ENCODE data around the gene SMARCC2.

The SMARCC2 gene

GRCh38 chr12:56146492-56147460 lies 42.5 kb downstream of the SMARCC2 start:
- DNase-seq: no peak

- DNase-seq: no peak
Measured at GRCh38 chr12:56145217-56145616, 44.1 kb downstream of the SMARCC2 start.

- no peak for DNase-seq
Measured at GRCh38 chr12:56143870-56144269, 45.4 kb downstream of the SMARCC2 start.

- no peak for DNase-seq
Measured at GRCh38 chr12:56143217-56143616, 46.1 kb downstream of the SMARCC2 start.

- DNase-seq: no peak
Measured at GRCh38 chr12:56141946-56142784, 47.1 kb downstream of the SMARCC2 start.

- no peak for DNase-seq
Measured at GRCh38 chr12:56137853-56138571, 51.3 kb downstream of the SMARCC2 start.

GRCh38 chr12:56134897-56135296 lies 54.4 kb downstream of the SMARCC2 start:
- no peak for DNase-seq

GRCh38 chr12:56130876-56131275 lies 58.4 kb downstream of the SMARCC2 start:
- DNase-seq: no peak

GRCh38 chr12:56129942-56130495 lies 59.3 kb downstream of the SMARCC2 start:
- DNase-seq: no peak

GRCh38 chr12:56129206-56129941 lies 59.9 kb downstream of the SMARCC2 start:
- DNase-seq: peak in 1 of 2 experiments; percentile 63

GRCh38 chr12:56128670-56129205 lies 60.5 kb downstream of the SMARCC2 start:
- no peak for DNase-seq

- peak; percentile 99 for DNase-seq
Measured at GRCh38 chr12:56127888-56128669, 61.2 kb downstream of the SMARCC2 start, which contains the start of gene ESYT1. Gene ESYT1 (plus strand): TSS chr12:56128267. CDS start chr12:56128320, 53 bp downstream.

GRCh38 chr12:56127485-56127887 lies 61.8 kb downstream of the SMARCC2 start:
- DNase-seq: no peak

GRCh38 chr12:56126732-56127239 lies 62.5 kb downstream of the SMARCC2 start:
- DNase-seq: no peak

- no peak for DNase-seq
Measured at GRCh38 chr12:56124133-56124532, 65.2 kb downstream of the SMARCC2 start.

- DNase-seq: peak; percentile 66 to 75
Measured at GRCh38 chr12:56122637-56123036, 66.6 kb downstream of the SMARCC2 start.

GRCh38 chr12:56121204-56121870 lies 67.9 kb downstream of the SMARCC2 start:
- DNase-seq: no peak

- DNase-seq: no peak
Measured at GRCh38 chr12:56120158-56120846, 69.0 kb downstream of the SMARCC2 start.

GRCh38 chr12:56119361-56119796 lies 69.9 kb downstream of the SMARCC2 start:
- peak; percentile 85 to 88 for DNase-seq
